H1 (cell line): Measurements from ENCODE around the gene EFCAB6.

Source experiments
- CHD2 ChIP-seq: IDR thresholded peaks from 2 replicates; pipeline ENCODE4 v1.6.1; 2012; ENCODE audit warnings: low read length, improper control_type of control experiment
- CREB1 ChIP-seq: IDR thresholded peaks from 2 replicates; pipeline ENCODE4 v1.6.1; 2012; ENCODE audit warnings: inconsistent platforms
- FOSL1 ChIP-seq: IDR thresholded peaks from 2 replicates; pipeline ENCODE4 v1.6.1; 2011; ENCODE audit warnings: mild to moderate bottlenecking, low read depth, low read length, moderate library complexity; ENCODE audit not compliant: insufficient read depth
- RAD21 ChIP-seq, 2 experiments: IDR thresholded peaks in 1 of 2; conservative IDR thresholded peaks in 1 of 2; 2 replicates each; pipeline ENCODE4 v1.6.1; 2011; ENCODE audit warnings: low read depth in 2 of 2, low read length in 2 of 2, improper control_type of control experiment in 1 of 2, inconsistent platforms in 1 of 2, mild to moderate bottlenecking in 1 of 2, moderate library complexity in 1 of 2
- RNF2 ChIP-seq: fragments of 200-900, 300-1000 bp; sonication (generic); IDR thresholded peaks from 2 replicates; pipeline ENCODE4 v1.7.1; 2016; ENCODE audit warnings: borderline replicate concordance, low read depth, mild to moderate bottlenecking, antibody characterized with exemption, low read length; ENCODE audit not compliant: poor library complexity, severe bottlenecking; ENCODE audit errors: missing control alignments
- SP1 ChIP-seq: IDR thresholded peaks from 2 replicates; pipeline ENCODE4 v1.6.1; 2011; ENCODE audit warnings: low read depth, low read length
- SUZ12 ChIP-seq: fragments of 200-600 bp; sonication (generic); IDR thresholded peaks from 2 replicates; pipeline ENCODE4 v1.6.1; 2012; ENCODE audit warnings: mild to moderate bottlenecking, inconsistent platforms, low read length, moderate library complexity, mixed read lengths
- YY1 ChIP-seq: IDR thresholded peaks from 2 replicates; pipeline ENCODE4 v1.6.1; 2011; ENCODE audit warnings: low read depth, mild to moderate bottlenecking, low read length

DNA sequence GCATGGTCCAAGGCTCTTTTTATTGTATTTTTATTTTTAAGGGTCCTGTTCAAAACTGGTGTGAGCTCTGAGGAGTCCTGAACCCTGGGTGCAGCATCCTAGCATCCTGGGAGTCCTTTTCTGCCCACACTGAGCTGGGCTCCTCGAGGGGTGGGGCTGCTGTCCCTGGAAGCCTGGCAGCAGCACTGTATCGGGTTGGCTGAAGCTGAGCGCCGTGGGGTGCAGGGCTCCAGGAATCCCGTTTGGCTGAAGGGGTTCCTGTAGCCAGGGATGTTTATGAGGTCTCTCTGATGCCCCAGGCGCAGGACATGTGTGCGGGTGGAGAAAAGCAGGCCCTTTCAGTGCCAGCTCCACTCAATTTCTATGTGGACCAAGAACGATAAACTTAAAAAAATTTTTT is 304.9 kb downstream of the EFCAB6 start:
- TF ChIP-seq YY1 = no peak
- TF ChIP-seq CHD2 = no peak
- no peak for TF ChIP-seq RNF2
- no peak for TF ChIP-seq SP1
- no peak for TF ChIP-seq RAD21 (IDR thresholded peaks at IDR 0.05 in 1 of 2, conservative IDR thresholded peaks at IDR 0.05 in 1 of 2; ENCODE audit: low read depth in 2 of 2, low read length in 2 of 2)
- TF ChIP-seq CREB1 = no peak
- no peak for TF ChIP-seq FOSL1
- TF ChIP-seq SUZ12 = no peak
